ENCODE results near the gene SLC16A4. TPM values are rescaled to one million over a fixed set of nuclear protein-coding genes. Genes with fewer than 3 reads are reported as not detected.
"Not testable (repeated sequence)": the region's sequence is repeated elsewhere in the genome, so short reads cannot be mapped to it uniquely, and the experiment has no call there.

SLC16A4 gene
- total and polyA plus RNA-seq, 2 donors (not counting 1 experiment from before 2014, with no cell fraction given): 0.39 to 2.6 TPM

- H2AFZ ChIP-seq (ENCODE audit: insufficient read depth, low read depth, low read length, poor library complexity, severe bottlenecking): peak within 1 kb of the TSS; percentile 92
- Mint-ChIP-seq H3K9me3 (ENCODE audit: insufficient read depth) (no peaks in the 10 kb centered on the region), H3K4me1 (peaks cover 25% of the 10 kb centered on the region), H3K27ac (peak within 1 kb of the TSS; percentile 99), H3K27me3 (no peaks in the 10 kb centered on the region), H3K4me3 (peak within 1 kb of the TSS; percentile 100)
- TF ChIP-seq, protein P1, sequence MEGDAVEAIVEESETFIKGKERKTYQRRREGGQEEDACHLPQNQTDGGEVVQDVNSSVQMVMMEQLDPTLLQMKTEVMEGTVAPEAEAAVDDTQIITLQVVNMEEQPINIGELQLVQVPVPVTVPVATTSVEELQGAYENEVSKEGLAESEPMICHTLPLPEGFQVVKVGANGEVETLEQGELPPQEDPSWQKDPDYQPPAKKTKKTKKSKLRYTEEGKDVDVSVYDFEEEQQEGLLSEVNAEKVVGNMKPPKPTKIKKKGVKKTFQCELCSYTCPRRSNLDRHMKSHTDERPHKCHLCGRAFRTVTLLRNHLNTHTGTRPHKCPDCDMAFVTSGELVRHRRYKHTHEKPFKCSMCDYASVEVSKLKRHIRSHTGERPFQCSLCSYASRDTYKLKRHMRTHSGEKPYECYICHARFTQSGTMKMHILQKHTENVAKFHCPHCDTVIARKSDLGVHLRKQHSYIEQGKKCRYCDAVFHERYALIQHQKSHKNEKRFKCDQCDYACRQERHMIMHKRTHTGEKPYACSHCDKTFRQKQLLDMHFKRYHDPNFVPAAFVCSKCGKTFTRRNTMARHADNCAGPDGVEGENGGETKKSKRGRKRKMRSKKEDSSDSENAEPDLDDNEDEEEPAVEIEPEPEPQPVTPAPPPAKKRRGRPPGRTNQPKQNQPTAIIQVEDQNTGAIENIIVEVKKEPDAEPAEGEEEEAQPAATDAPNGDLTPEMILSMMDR (IDR thresholded peaks at IDR 0.05): peak; percentile 23
- no peak for TF ChIP-seq EZH2 (IDR thresholded peaks at IDR 0.05; ENCODE audit: borderline replicate concordance, insufficient read depth, low read depth, low read length, poor library complexity, severe bottlenecking)
- peak within 1 kb of the TSS; percentile 93 for H3K9ac ChIP-seq (ENCODE audit: low read length)
- H3K4me2 ChIP-seq (replicated peaks; ENCODE audit: low read depth, low read length, poor library complexity, severe bottlenecking): peak within 1 kb of the TSS; percentile 82
- no peaks in the 10 kb centered on the region for H3K9me3 ChIP-seq (ENCODE audit: control extremely low read depth in 1 of 3, control insufficient read depth in 2 of 3, insufficient read depth in 1 of 3, low read length in 2 of 3)
- peaks cover 5 to 33% of the 10 kb centered on the region in 2 experiments for H3K36me3 ChIP-seq (replicated peaks in 1 of 2; ENCODE audit: control extremely low read depth in 1 of 2, control insufficient read depth in 1 of 2, extremely low read depth in 1 of 2, insufficient read depth in 2 of 2, low read length in 1 of 2)
- peak within 1 kb of the TSS; percentile 76 to 99 (median 90) for H3K4me3 ChIP-seq (ENCODE audit: control extremely low read depth in 1 of 5, extremely low read depth in 1 of 5, insufficient read depth in 1 of 5, low read depth in 2 of 5, low read length in 4 of 5)
- WGBS (ENCODE audit: insufficient coverage): under 1% methylated on average over 76 of the region's 76 CpGs
- peak; percentile 92 for ATAC-seq (ENCODE audit: low read depth)
- peaks cover 45% of the 10 kb centered on the region for H3K79me2 ChIP-seq (ENCODE audit: control insufficient read depth, insufficient read depth, low read length)
- ChIA-PET POLR2A (interaction anchor here (0.7 to 5.4 kb wide), 5 partner anchors 22 to 69 kb away, joined by 4 to 37 read pairs (median 7); partner anchors contain the start of gene RBM15), CTCF (interaction anchor here (0.8 to 11.1 kb wide), 10 partner anchors 10 to 1360 kb away, joined by 3 to 257 read pairs (median 6); partner anchors contain the start of genes KCNC4 and RBM15)
- H3K27ac ChIP-seq (ENCODE audit: low read length in 2 of 2): peak within 1 kb of the TSS; percentile 87 to 90
- no peaks in the 10 kb centered on the region for H4K20me1 ChIP-seq (ENCODE audit: control insufficient read depth, insufficient read depth, low read length, poor library complexity, severe bottlenecking)
- peaks cover 18 to 23% of the 10 kb centered on the region in 2 donors for H3K4me1 ChIP-seq (ENCODE audit: control insufficient read depth in 2 of 2, insufficient read depth in 2 of 2, low read length in 2 of 2)
- no peaks in the 10 kb centered on the region for H3K27me3 ChIP-seq (replicated peaks in 1 of 4; ENCODE audit: control extremely low read depth in 1 of 4, control insufficient read depth in 3 of 4, insufficient read depth in 4 of 4, low read length in 3 of 4)
- peak; percentile 94 for DNase-seq
- intact Hi-C loops (cut with micrococcal nuclease): loop anchor here (1.0 to 5.0 kb wide), 7 partner anchors 22 to 925 kb away; partner anchors contain the start of genes ATXN7L2, KCNC4 and STRIP1
Observed at GRCh38 chr1:110407260-110408210, 16.7 kb upstream of the SLC16A4 start, which contains the start of gene LAMTOR5. LAMTOR5 (minus strand) TSS chr1:110407694; CDS start chr1:110407620, 74 bp downstream.

GRCh38 chr1:110406407-110406806, 15.6 kb upstream of the SLC16A4 start:
- not testable (repeated sequence) for ATAC-seq (ENCODE audit: low read depth)

More at GRCh38 chr1:110406407-110406806, 15.6 kb upstream of the SLC16A4 start:
- Histone ChIP-seq H3K4me2 (replicated peaks; ENCODE audit: low read depth, low read length, poor library complexity, severe bottlenecking) (peak overlapping the region; percentile 82), H3K9ac (ENCODE audit: low read length) (peak overlapping the region; percentile 93), H3K79me2 (ENCODE audit: control insufficient read depth, insufficient read depth, low read length) (peaks cover 42% of the 10 kb centered on the region), H3K4me1 (ENCODE audit: control insufficient read depth in 2 of 2, insufficient read depth in 2 of 2, low read length in 2 of 2) (peaks cover 17 to 19% of the 10 kb centered on the region in 2 donors), H3K27ac (ENCODE audit: low read length in 2 of 2) (peak overlapping the region; percentile 87 to 90), H3K4me3 (ENCODE audit: control extremely low read depth in 1 of 5, extremely low read depth in 1 of 5, insufficient read depth in 1 of 5, low read depth in 2 of 5, low read length in 4 of 5) (peak overlapping the region; percentile 76 to 99 (median 90)), H3K36me3 (replicated peaks in 1 of 2; ENCODE audit: control extremely low read depth in 1 of 2, control insufficient read depth in 1 of 2, extremely low read depth in 1 of 2, insufficient read depth in 2 of 2, low read length in 1 of 2) (peaks cover 5 to 43% of the 10 kb centered on the region in 2 experiments)
- Mint-ChIP-seq H3K4me3 (peak overlapping the region; percentile 100), H3K4me1 (peaks cover 20% of the 10 kb centered on the region), H3K27ac (peak overlapping the region; percentile 71)
- H2AFZ ChIP-seq (ENCODE audit: insufficient read depth, low read depth, low read length, poor library complexity, severe bottlenecking); H3K9me3 ChIP-seq (ENCODE audit: control extremely low read depth in 1 of 3, control insufficient read depth in 2 of 3, insufficient read depth in 1 of 3, low read length in 2 of 3); H3K9me3 Mint-ChIP-seq (ENCODE audit: insufficient read depth); H3K27me3 ChIP-seq (replicated peaks in 1 of 4; ENCODE audit: control extremely low read depth in 1 of 4, control insufficient read depth in 3 of 4, insufficient read depth in 4 of 4, low read length in 3 of 4); H3K27me3 Mint-ChIP-seq; DNase-seq; H4K20me1 ChIP-seq (ENCODE audit: control insufficient read depth, insufficient read depth, low read length, poor library complexity, severe bottlenecking): not testable (repeated sequence)
- ChIA-PET CTCF (interaction anchor here (3.2 to 11.1 kb wide), 5 partner anchors 12 to 197 kb away, joined by 13 to 257 read pairs (median 117); partner anchors contain the start of genes KCNC4 and RBM15), POLR2A (interaction anchor here (1.6 to 5.4 kb wide), 2 partner anchors 21 to 26 kb away, joined by 6 to 28 read pairs; no protein-coding TSS in a partner anchor)
- intact Hi-C loops (cut with micrococcal nuclease): loop anchor here (5.0 kb wide), 2 partner anchors 34 to 924 kb away; partner anchors contain the start of gene ATXN7L2
- WGBS (ENCODE audit: insufficient coverage): no CpG with 5 or more reads among the region's 15 CpGs
